Lower lobe of right lung (tissue), 2 donors: Measurements from ENCODE around the gene PRSS35. TPM values are rescaled to one million over a fixed set of nuclear protein-coding genes. Genes with fewer than 3 reads are reported as not detected.
"Not testable (repeated sequence)": the region's sequence is repeated elsewhere in the genome, so short reads cannot be mapped to it uniquely, and the experiment has no call there.

Experiments used
- ATAC-seq, 2 donors: fragments of 200-7000 bp; cut with Tn5 transposase; one replicate each; pipeline ENCODE4 v1.9.1; 2020 to 2022; ENCODE audit warnings: mild to moderate bottlenecking in 2 of 2, moderate library complexity in 2 of 2
- DNase-seq: peaks from one replicate; pipeline ENCODE4 v3.0.0-alpha.2; 2020
- H3K27ac ChIP-seq: fragments of 200-600 bp; one replicate; pipeline ENCODE4 v1.8.0; 2022
- H3K27me3 ChIP-seq: fragments of 200-600 bp; one replicate; pipeline ENCODE4 v1.8.0; 2022; ENCODE audit warnings: low read depth
- H3K36me3 ChIP-seq: fragments of 200-600 bp; one replicate; pipeline ENCODE4 v1.8.0; 2022; ENCODE audit warnings: mild to moderate bottlenecking
- H3K4me1 ChIP-seq: fragments of 200-600 bp; one replicate; pipeline ENCODE4 v1.8.0; 2022
- H3K4me3 ChIP-seq: fragments of 200-600 bp; one replicate; pipeline ENCODE4 v1.8.0; 2022; ENCODE audit warnings: mild to moderate bottlenecking
- H3K9me3 ChIP-seq: fragments of 200-600 bp; one replicate; pipeline ENCODE4 v1.8.0; 2022
- intact Hi-C: fragments of 100-400 bp; cut with DNase I; formaldehyde crosslinking; loops from one replicate; pipeline ENCODE4 v1.11.0; 2022
- total RNA-seq: library from RNA; stranded (reverse); fragmentation: NEBNext Ultra II Directional; extraction: Animal tissue kit (Norgen Biotek cat#: 25700); gene quantifications from one replicate; pipeline ENCODE4 v1.2.1, GENCODE V29; 2021
- TF ChIP-seq, protein P1 (sequence below): fragments of 200-600 bp; IDR thresholded peaks from one replicate; pipeline ENCODE4 v1.8.0; 2022; ENCODE audit warnings: antibody characterized with exemption, mild to moderate bottlenecking
- donor health status: DM: no; HTN: yes; CAD: no; lungs with severe emphysema.

PRSS35 gene
- total RNA-seq, 1 donor from 2014 or later = 0.59 TPM

DNA sequence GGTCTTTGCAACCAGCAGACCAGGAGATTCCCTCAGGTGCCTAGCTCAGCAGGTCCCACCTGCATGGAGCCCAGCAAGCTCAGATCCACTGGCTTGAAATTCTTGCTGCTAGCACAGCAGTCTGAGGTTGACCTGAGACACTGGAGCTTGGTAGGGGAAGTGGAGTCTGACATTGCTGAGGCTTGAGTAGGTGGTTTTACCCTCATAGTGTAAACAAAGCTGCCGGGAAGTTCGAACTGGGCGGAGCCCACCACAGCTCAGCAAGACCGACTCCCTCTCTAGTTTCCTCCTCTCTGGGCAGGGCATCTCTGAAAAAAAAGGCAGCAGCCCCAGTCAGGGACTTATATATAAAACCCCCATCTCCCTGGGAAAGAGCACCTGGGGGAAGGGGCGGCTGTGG lies 34.3 kb downstream of the PRSS35 start:
- ATAC-seq = no peak
- intact Hi-C loops = no loop called here
- DNase-seq = no peak

DNA sequence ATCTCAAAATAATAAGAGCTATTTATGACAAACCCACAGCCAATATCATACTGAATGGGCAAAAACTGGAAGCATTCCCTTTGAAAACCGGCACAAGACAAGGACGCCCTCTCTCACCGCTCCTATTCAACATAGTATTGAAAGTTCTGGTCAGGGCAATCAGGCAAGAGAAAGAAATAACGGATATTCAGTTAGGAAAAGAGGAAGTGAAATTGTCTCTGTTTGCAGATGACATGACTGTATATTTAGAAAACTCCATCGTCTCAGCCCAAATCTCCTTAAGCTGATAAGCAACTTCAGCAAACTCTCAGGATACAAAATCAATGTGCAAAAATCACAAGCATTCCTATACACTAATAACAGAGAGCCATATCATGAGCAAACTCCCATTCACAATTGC lies 38.1 kb downstream of the PRSS35 start:
- ATAC-seq, DNase-seq, H3K9me3 ChIP-seq, H3K27me3 ChIP-seq, H3K4me1 ChIP-seq, H3K4me3 ChIP-seq, H3K36me3 ChIP-seq, H3K27ac ChIP-seq, intact Hi-C loops: not testable (repeated sequence)

More for the DNA sequence above, 34.3 kb downstream of the PRSS35 start:
- no peak overlapping the region for H3K4me3 ChIP-seq
- TF ChIP-seq, protein P1, sequence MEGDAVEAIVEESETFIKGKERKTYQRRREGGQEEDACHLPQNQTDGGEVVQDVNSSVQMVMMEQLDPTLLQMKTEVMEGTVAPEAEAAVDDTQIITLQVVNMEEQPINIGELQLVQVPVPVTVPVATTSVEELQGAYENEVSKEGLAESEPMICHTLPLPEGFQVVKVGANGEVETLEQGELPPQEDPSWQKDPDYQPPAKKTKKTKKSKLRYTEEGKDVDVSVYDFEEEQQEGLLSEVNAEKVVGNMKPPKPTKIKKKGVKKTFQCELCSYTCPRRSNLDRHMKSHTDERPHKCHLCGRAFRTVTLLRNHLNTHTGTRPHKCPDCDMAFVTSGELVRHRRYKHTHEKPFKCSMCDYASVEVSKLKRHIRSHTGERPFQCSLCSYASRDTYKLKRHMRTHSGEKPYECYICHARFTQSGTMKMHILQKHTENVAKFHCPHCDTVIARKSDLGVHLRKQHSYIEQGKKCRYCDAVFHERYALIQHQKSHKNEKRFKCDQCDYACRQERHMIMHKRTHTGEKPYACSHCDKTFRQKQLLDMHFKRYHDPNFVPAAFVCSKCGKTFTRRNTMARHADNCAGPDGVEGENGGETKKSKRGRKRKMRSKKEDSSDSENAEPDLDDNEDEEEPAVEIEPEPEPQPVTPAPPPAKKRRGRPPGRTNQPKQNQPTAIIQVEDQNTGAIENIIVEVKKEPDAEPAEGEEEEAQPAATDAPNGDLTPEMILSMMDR = no peak
- no peaks in the 10 kb centered on the region for H3K36me3 ChIP-seq
- no peaks in the 10 kb centered on the region for H3K27me3 ChIP-seq
- H3K9me3 ChIP-seq = no peaks in the 10 kb centered on the region
- no peak overlapping the region for H3K27ac ChIP-seq
- H3K4me1 ChIP-seq = no peaks in the 10 kb centered on the region

DNA sequence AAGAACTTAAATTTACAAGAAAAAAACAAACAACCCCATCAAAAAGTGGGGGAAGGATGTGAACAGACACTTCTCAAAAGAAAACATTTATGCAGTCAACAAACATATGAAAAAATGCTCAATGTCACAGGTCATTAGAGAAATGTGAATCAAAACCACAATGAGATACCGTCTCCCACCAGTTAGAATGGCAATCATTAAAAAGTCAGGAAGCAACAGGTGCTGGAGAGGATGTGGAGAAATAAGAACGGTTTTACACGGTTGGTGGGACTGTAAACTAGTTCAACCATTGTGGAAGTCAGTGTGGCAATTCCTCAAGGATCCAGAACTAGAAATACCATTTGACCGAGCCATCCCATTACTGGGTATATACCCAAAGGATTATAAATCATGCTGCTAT lies 39.4 kb downstream of the PRSS35 start:
- H3K27ac ChIP-seq, ATAC-seq, H3K36me3 ChIP-seq, H3K4me1 ChIP-seq, H3K27me3 ChIP-seq, intact Hi-C loops, DNase-seq, H3K9me3 ChIP-seq, H3K4me3 ChIP-seq: not testable (repeated sequence)

DNA sequence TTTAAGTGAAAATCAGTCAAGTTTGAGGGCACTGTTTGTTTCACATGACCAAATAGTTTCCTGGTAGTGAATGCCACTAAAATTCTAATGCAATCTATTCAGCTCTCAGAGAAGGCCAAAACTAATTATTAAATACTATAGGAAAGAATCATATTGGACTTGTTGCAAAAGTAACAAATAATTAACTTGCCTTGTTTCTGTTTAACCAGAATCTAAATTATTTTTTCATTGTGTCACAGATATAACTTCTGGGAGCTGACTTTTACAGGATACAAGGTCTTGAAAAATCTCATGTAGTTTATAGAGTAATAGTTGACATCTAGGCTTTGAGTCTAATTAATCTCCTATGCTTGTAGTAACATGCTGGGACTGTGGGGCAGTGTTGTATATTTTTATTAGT lies 44.5 kb downstream of the PRSS35 start:
- TF ChIP-seq, protein P1 = no peak
- Histone ChIP-seq H3K4me3 (no peak overlapping the region), H3K27me3 (no peaks in the 10 kb centered on the region), H3K4me1 (no peaks in the 10 kb centered on the region), H3K36me3 (no peaks in the 10 kb centered on the region), H3K9me3 (no peaks in the 10 kb centered on the region), H3K27ac (no peak overlapping the region)
- intact Hi-C loops = no loop called here
- DNase-seq = no peak
- ATAC-seq = no peak

DNA sequence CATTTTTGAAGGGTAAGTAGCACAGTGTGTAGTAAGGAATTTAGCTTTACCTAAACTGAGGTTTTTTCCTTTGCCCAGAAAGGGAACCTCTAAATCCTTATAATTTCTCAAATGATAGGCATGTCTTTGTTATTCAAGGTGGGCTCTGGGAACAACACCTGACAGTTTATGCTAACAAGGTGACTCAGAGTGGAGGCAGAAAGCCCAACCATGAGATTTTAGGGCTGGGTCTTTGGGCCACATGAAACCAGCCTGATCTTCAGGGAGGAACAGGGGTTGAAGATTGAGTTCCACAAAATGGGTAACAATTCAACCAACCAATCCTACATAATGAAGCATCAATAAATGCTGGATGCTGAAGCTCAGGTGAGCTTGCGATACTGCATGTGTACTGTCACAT lies 46.6 kb downstream of the PRSS35 start:
- H3K27ac ChIP-seq = no peak overlapping the region
- no peak for ATAC-seq
- no peaks in the 10 kb centered on the region for H3K9me3 ChIP-seq
- no peak for DNase-seq
- H3K4me1 ChIP-seq = no peaks in the 10 kb centered on the region
- TF ChIP-seq, protein P1 = no peak
- intact Hi-C loops = no loop called here
- no peaks in the 10 kb centered on the region for H3K36me3 ChIP-seq
- no peaks in the 10 kb centered on the region for H3K27me3 ChIP-seq
- no peak overlapping the region for H3K4me3 ChIP-seq

DNA sequence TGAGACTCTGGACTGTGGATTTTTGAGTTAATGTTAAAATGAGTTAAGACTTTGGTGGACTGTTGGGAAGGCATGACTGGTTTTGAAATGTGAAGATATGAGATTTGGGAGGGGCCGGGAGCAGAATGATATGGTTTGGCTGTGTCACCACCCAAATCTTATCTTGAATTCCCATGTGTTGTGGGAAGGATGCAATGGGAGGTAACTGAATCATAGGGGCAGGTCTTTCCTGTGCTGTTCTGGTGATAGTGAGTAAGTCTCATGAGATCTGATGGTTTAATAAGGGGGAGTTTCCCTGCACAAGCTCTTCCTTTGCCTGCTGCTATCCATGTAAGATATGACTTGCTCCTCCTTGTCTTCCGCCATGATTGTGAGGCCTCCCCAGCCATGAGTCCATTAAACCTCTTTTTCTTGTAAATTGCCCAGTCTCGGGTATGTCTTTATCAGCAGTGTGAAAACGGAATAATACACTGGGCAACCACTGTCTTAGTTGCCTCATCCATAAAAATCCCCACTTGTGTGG lies 59.4 kb downstream of the PRSS35 start:
- ATAC-seq, DNase-seq, H3K27me3 ChIP-seq, H3K4me1 ChIP-seq, H3K4me3 ChIP-seq, intact Hi-C loops, H3K36me3 ChIP-seq, H3K9me3 ChIP-seq, H3K27ac ChIP-seq: not testable (repeated sequence)

DNA sequence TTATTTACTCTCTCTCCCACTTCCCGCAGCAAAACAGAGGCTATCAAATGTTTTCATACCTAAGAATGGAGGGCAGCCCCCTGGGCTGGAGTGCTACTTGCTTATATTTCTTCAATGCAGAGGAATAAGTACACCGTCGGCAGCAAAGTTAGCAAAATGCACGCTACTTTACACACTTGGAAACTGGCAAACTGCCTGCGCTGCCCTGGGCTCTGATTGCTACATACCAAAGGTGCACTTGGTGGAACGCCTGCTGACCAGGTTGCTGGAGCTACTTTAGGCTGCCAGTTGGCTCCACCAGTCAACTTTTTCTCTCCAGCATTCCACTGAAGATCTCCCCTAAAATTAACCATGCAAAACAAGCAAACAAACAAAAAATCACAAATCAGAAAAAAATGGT lies 62.4 kb downstream of the PRSS35 start:
- DNase-seq (no peak), ATAC-seq (no peak)
- intact Hi-C loops = no loop called here
- Histone ChIP-seq H3K4me3 (no peak overlapping the region), H3K9me3 (no peaks in the 10 kb centered on the region), H3K27ac (no peak overlapping the region), H3K27me3 (no peaks in the 10 kb centered on the region), H3K4me1 (no peaks in the 10 kb centered on the region), H3K36me3 (no peaks in the 10 kb centered on the region)
- TF ChIP-seq, protein P1 = no peak

Other genes with a start within 250 kb of the PRSS35 start
- 12.9 TPM for gene ME1, start 81.5 kb upstream of the PRSS35 start, total RNA-seq
- not detected for gene SNAP91, start 196.6 kb downstream of the PRSS35 start, total RNA-seq